Measurements from ENCODE around the gene RPS23. TPM values are rescaled to one million over a fixed set of nuclear protein-coding genes. Genes with fewer than 3 reads are reported as not detected.

The RPS23 gene
- total RNA-seq, 4 donors from 2014 or later = 1,596 to 2,915 (median 2,211) TPM

DNA sequence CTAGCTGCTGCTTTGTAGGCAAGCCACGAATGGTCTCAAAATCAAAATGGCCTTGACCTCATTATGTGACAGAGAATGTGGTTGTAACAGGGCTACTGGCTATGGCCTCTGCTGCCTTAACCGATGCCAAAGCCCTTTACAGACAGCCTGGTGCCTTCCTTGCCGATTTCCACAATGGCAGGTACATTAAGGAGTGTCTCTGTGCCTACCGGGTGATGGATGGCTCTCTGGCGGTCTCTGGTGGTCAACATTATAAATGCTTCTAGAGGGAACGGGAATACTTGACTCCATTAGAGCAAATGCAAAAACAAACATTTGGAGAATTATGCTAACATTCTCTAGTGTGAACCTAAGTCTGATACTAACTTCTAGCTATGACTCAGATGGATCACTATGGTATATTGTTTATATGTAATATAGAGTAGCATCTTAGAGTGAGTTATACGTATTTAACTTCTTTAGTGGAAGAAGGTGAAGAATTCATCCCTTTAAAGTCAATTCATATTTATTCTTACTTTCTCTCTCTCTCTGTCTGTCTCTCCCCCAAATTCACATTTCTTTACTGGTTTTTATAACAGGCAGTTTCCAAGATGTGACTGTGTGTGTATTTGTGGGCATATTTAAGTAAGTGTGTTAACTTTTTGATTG, 52.5 kb downstream of the RPS23 start:
- no peaks in the 10 kb centered on the region for H3K36me3 ChIP-seq
- H3K4me1 ChIP-seq = no peaks in the 10 kb centered on the region
- no peaks in the 10 kb centered on the region for H3K9me3 ChIP-seq
- no peak overlapping the region for H3K4me3 ChIP-seq (replicated peaks in 1 of 3)
- H3K27me3 ChIP-seq = no peaks in the 10 kb centered on the region
- no peak for TF ChIP-seq POLR2A (IDR thresholded peaks at IDR 0.05)
- TF ChIP-seq, protein P1, sequence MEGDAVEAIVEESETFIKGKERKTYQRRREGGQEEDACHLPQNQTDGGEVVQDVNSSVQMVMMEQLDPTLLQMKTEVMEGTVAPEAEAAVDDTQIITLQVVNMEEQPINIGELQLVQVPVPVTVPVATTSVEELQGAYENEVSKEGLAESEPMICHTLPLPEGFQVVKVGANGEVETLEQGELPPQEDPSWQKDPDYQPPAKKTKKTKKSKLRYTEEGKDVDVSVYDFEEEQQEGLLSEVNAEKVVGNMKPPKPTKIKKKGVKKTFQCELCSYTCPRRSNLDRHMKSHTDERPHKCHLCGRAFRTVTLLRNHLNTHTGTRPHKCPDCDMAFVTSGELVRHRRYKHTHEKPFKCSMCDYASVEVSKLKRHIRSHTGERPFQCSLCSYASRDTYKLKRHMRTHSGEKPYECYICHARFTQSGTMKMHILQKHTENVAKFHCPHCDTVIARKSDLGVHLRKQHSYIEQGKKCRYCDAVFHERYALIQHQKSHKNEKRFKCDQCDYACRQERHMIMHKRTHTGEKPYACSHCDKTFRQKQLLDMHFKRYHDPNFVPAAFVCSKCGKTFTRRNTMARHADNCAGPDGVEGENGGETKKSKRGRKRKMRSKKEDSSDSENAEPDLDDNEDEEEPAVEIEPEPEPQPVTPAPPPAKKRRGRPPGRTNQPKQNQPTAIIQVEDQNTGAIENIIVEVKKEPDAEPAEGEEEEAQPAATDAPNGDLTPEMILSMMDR (IDR thresholded peaks at IDR 0.05) = peak; percentile 50 to 90 (median 74)
- intact Hi-C loops (cut with DNase I) = loop anchor here (10.0 kb wide), 1 partner anchor 801 kb away; no protein-coding TSS in a partner anchor
- 25 to 26% methylated on average over 7 of the region's 7 CpGs for WGBS, 2 donors
- H3K27ac ChIP-seq = no peak overlapping the region
- peak; percentile 59 to 66 for DNase-seq

Small RNA genes lying within 50 kb of the gene (small RNA-seq; reads per million reads assigned to genes)
- gene AC010598.1 = not detected

Data from thyroid gland (tissue), 4 donors.